ENCODE measurements around the gene GRB10.

Gene GRB10

GRCh38 chr7:50713123-50713965, 69.4 kb downstream of the GRB10 start:
- DNase-seq = no peak

GRCh38 chr7:50712252-50713122, 70.2 kb downstream of the GRB10 start:
- DNase-seq = no peak

GRCh38 chr7:50711271-50712175, 71.2 kb downstream of the GRB10 start:
- no peak for DNase-seq

GRCh38 chr7:50710441-50711154, 72.1 kb downstream of the GRB10 start:
- DNase-seq = no peak

- DNase-seq = no peak
Measured at GRCh38 chr7:50709151-50709550, 73.5 kb downstream of the GRB10 start.

GRCh38 chr7:50707236-50708006, 75.3 kb downstream of the GRB10 start:
- no peak for DNase-seq

GRCh38 chr7:50706469-50706937, 76.2 kb downstream of the GRB10 start:
- no peak for DNase-seq

GRCh38 chr7:50704844-50705243, 77.9 kb downstream of the GRB10 start:
- DNase-seq = no peak

GRCh38 chr7:50703654-50704053, 79.0 kb downstream of the GRB10 start:
- no peak for DNase-seq

GRCh38 chr7:50699143-50699542, 83.6 kb downstream of the GRB10 start:
- no peak for DNase-seq

GRCh38 chr7:50697748-50698147, 84.9 kb downstream of the GRB10 start:
- DNase-seq = no peak

- DNase-seq = no peak
Measured at GRCh38 chr7:50696810-50697582, 85.7 kb downstream of the GRB10 start.

GRCh38 chr7:50695026-50695425, 87.7 kb downstream of the GRB10 start:
- no peak for DNase-seq

- no peak for DNase-seq
Measured at GRCh38 chr7:50693455-50694130, 89.1 kb downstream of the GRB10 start.

- DNase-seq = no peak
Measured at GRCh38 chr7:50690541-50691011, 92.1 kb downstream of the GRB10 start.

GRCh38 chr7:50688226-50688590, 94.5 kb downstream of the GRB10 start:
- DNase-seq = no peak

- DNase-seq = no peak
Measured at GRCh38 chr7:50687575-50688225, 95.0 kb downstream of the GRB10 start.

GRCh38 chr7:50687096-50687495, 95.6 kb downstream of the GRB10 start:
- no peak for DNase-seq
